Measurements from ENCODE around the gene RIMS1. TPM values are rescaled to one million over a fixed set of nuclear protein-coding genes. Genes with fewer than 3 reads are reported as not detected.

The RIMS1 gene
- total and polyA plus RNA-seq, 2 donors (not counting 3 experiments of a cell fraction or from before 2014, with no cell fraction given) = 0.15 TPM; not detected in 1

DNA sequence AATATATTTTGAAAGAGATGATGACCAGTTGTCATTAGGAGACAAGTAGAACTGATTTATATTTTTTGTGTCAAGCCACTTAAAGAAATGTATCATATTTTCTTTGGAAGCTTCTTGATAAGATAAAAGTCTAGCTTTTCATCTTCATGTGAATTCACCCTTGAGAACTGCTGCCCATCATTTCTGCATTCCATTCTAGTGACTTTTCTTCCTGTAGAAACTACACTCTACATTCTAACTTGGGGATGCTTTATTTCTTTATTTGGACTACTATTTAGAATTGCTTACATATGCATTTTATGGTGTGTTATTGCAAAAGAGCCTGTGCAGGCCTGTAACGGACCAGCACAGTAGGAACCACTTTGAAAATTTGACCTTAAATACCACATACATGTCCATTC, 400.6 kb downstream of the RIMS1 start:
- intact Hi-C loops (cut with micrococcal nuclease) = no loop called here
- H3K27me3 ChIP-seq (ENCODE audit: control insufficient read depth in 2 of 2, insufficient read depth in 2 of 2, low read length in 2 of 2) = no peaks in the 10 kb centered on the region
- ChIA-PET CTCF (interaction anchor here (0.8 to 1.3 kb wide), 4 partner anchors 16 to 77 kb away, joined by 3 read pairs; no protein-coding TSS in a partner anchor), POLR2A (no interaction called here)
- peak; percentile 62 for FAIRE-seq
- no peaks in the 10 kb centered on the region for H3K9me3 ChIP-seq (replicated peaks; ENCODE audit: control insufficient read depth, insufficient read depth, low read length)
- H3K4me1 ChIP-seq (ENCODE audit: control insufficient read depth, extremely low read depth, insufficient read depth, low read length) = peaks cover 9% of the 10 kb centered on the region
- no peaks in the 10 kb centered on the region for H3K36me3 ChIP-seq (ENCODE audit: control insufficient read depth in 2 of 2, extremely low read depth in 1 of 2, insufficient read depth in 2 of 2, low read length in 2 of 2)
- no TSS peak for BruUV-seq (replicated peaks)
- peak; percentile 29 for TF ChIP-seq JUN (IDR thresholded peaks at IDR 0.05; ENCODE audit: borderline replicate concordance, insufficient read depth, insufficient read length, low read depth)
- TF ChIP-seq FOS (IDR thresholded peaks at IDR 0.05; ENCODE audit: borderline replicate concordance, insufficient read depth, low read length) = peak; percentile 19
- TF ChIP-seq, protein P1, sequence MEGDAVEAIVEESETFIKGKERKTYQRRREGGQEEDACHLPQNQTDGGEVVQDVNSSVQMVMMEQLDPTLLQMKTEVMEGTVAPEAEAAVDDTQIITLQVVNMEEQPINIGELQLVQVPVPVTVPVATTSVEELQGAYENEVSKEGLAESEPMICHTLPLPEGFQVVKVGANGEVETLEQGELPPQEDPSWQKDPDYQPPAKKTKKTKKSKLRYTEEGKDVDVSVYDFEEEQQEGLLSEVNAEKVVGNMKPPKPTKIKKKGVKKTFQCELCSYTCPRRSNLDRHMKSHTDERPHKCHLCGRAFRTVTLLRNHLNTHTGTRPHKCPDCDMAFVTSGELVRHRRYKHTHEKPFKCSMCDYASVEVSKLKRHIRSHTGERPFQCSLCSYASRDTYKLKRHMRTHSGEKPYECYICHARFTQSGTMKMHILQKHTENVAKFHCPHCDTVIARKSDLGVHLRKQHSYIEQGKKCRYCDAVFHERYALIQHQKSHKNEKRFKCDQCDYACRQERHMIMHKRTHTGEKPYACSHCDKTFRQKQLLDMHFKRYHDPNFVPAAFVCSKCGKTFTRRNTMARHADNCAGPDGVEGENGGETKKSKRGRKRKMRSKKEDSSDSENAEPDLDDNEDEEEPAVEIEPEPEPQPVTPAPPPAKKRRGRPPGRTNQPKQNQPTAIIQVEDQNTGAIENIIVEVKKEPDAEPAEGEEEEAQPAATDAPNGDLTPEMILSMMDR (IDR thresholded peaks at IDR 0.05; ENCODE audit: extremely low read depth in 1 of 2, insufficient read depth in 1 of 2, low read depth in 1 of 2, low read length in 2 of 2) = no peak
- dilution Hi-C loops (cut with MboI; ENCODE audit: extremely low pct_ligation_motif_present, low sequenced_read_pairs) = no loop called here
- H3K9me1 ChIP-seq (replicated peaks; ENCODE audit: control insufficient read depth, extremely low read depth, insufficient read depth, low read length) = no peaks in the 10 kb centered on the region
- DNase-seq (ENCODE audit: low read depth, low spot score) = peak; percentile 58
- peak overlapping the region; percentile 35 for H3K4me2 ChIP-seq (ENCODE audit: insufficient read depth, low read length)
- H3K27ac ChIP-seq (ENCODE audit: insufficient read depth, low read depth, low read length) = peak overlapping the region; percentile 15
- H3K79me2 ChIP-seq (ENCODE audit: control insufficient read depth, insufficient read depth, low read length) = no peaks in the 10 kb centered on the region
- H3K4me3 ChIP-seq (replicated peaks in 1 of 3; ENCODE audit: insufficient read depth in 1 of 3, low read depth in 1 of 3, low read length in 3 of 3) = no peak overlapping the region
- H2AFZ ChIP-seq (ENCODE audit: low read depth, low read length) = no peak overlapping the region
- no peak overlapping the region for H3K9ac ChIP-seq (replicated peaks; ENCODE audit: extremely low read depth, insufficient read depth, low read length)
- no peaks in the 10 kb centered on the region for H4K20me1 ChIP-seq (replicated peaks; ENCODE audit: control insufficient read depth, extremely low read depth, insufficient read depth, low read length)

DNA sequence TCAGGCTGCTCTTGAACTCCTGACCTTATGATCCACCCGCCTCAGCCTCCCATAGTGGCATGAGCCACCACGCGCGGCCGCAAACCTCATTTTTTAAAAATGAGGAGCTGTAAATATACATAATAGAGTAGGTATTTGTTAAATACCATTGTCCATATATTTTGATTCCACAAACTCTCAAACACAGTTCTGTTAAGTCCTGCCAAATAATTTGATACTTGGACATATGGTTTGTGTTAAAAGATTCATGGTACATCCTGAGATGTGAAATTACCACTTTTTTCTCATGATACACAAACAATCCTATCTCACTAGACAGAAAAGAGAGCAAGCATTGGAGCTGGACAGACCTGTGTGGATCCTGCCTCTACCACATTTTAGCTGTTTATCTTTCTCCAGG, 401.5 kb downstream of the RIMS1 start:
- Histone ChIP-seq H3K9ac (replicated peaks; ENCODE audit: extremely low read depth, insufficient read depth, low read length) (no peak overlapping the region), H3K27me3 (ENCODE audit: control insufficient read depth in 2 of 2, insufficient read depth in 2 of 2, low read length in 2 of 2) (no peaks in the 10 kb centered on the region), H3K9me1 (replicated peaks; ENCODE audit: control insufficient read depth, extremely low read depth, insufficient read depth, low read length) (no peaks in the 10 kb centered on the region), H3K4me2 (ENCODE audit: insufficient read depth, low read length) (no peak overlapping the region), H3K36me3 (ENCODE audit: control insufficient read depth in 2 of 2, extremely low read depth in 1 of 2, insufficient read depth in 2 of 2, low read length in 2 of 2) (no peaks in the 10 kb centered on the region), H3K4me3 (replicated peaks in 1 of 3; ENCODE audit: insufficient read depth in 1 of 3, low read depth in 1 of 3, low read length in 3 of 3) (no peak overlapping the region), H4K20me1 (replicated peaks; ENCODE audit: control insufficient read depth, extremely low read depth, insufficient read depth, low read length) (no peaks in the 10 kb centered on the region), H3K79me2 (ENCODE audit: control insufficient read depth, insufficient read depth, low read length) (no peaks in the 10 kb centered on the region), H3K4me1 (ENCODE audit: control insufficient read depth, extremely low read depth, insufficient read depth, low read length) (peaks cover 9% of the 10 kb centered on the region), H2AFZ (ENCODE audit: low read depth, low read length) (no peak overlapping the region), H3K9me3 (replicated peaks; ENCODE audit: control insufficient read depth, insufficient read depth, low read length) (no peaks in the 10 kb centered on the region), H3K27ac (ENCODE audit: insufficient read depth, low read depth, low read length) (no peak overlapping the region)
- no peak for TF ChIP-seq EZH2 (IDR thresholded peaks at IDR 0.05; ENCODE audit: borderline replicate concordance, low read depth, low read length, severe bottlenecking)
- no peak for TF ChIP-seq POLR2A (IDR thresholded peaks at IDR 0.05; ENCODE audit: low read depth, low read length)
- ChIA-PET POLR2A (no interaction called here), CTCF (interaction anchor here (1.5 kb wide), 1 partner anchor 23 kb away, joined by 3 read pairs; no protein-coding TSS in a partner anchor)
- no peak for DNase-seq (ENCODE audit: low read depth, low spot score)
- dilution Hi-C loops (cut with MboI; ENCODE audit: extremely low pct_ligation_motif_present, low sequenced_read_pairs) (no loop called here), intact Hi-C loops (cut with micrococcal nuclease) (no loop called here)
- BruUV-seq (replicated peaks) = no TSS peak
- FAIRE-seq = no peak
